HepG2 (cell line): ENCODE data around the gene DARS2. TPM values are rescaled to one million over a fixed set of nuclear protein-coding genes. Genes with fewer than 3 reads are reported as not detected.

Experiments
- HOXA3 ChIP-seq: sonication (generic); formaldehyde crosslinking; IDR thresholded peaks from 2 replicates; pipeline ENCODE4 v1.5.0; 2020; ENCODE audit warnings: missing genetic modification reagents
- MED1 ChIP-seq: sonication (generic); formaldehyde crosslinking; IDR thresholded peaks from 2 replicates; pipeline ENCODE4 v1.4.0; 2020; ENCODE audit warnings: missing genetic modification reagents
- MXI1 ChIP-seq: IDR thresholded peaks from 3 replicates; pipeline ENCODE4 v1.6.1; 2012; ENCODE audit warnings: low read depth, low read length, inconsistent platforms, borderline replicate concordance
- NR2C2 ChIP-seq: sonication (generic); formaldehyde crosslinking; IDR thresholded peaks from 2 replicates; pipeline ENCODE4 v1.4.0; 2020; ENCODE audit warnings: missing genetic modification reagents, mild to moderate bottlenecking, moderate library complexity, borderline replicate concordance
- RXRB ChIP-seq: IDR thresholded peaks from 2 replicates; pipeline ENCODE4 v1.6.1; 2016; ENCODE audit warnings: borderline replicate concordance, missing genetic modification reagents, missing compliant biosample characterization
- SMAD1 ChIP-seq: sonication (generic); formaldehyde crosslinking; IDR thresholded peaks from 2 replicates; pipeline ENCODE4 v1.4.0; 2020; ENCODE audit warnings: missing genetic modification reagents, low read depth, mild to moderate bottlenecking, borderline replicate concordance
- TEAD3 ChIP-seq: optimal IDR thresholded peaks from 2 replicates; pipeline ENCODE3; 2016; ENCODE audit warnings: borderline replicate concordance
- ZFP82 ChIP-seq: sonication (generic); formaldehyde crosslinking; IDR thresholded peaks from 2 replicates; pipeline ENCODE4 v1.5.1; 2020; ENCODE audit warnings: mild to moderate bottlenecking, missing genetic modification reagents, borderline replicate concordance
- ZFX ChIP-seq: sonication (generic); formaldehyde crosslinking; IDR thresholded peaks from 2 replicates; pipeline ENCODE4 v1.4.0; 2020; ENCODE audit warnings: mild to moderate bottlenecking, low read depth, missing genetic modification reagents, moderate library complexity
- ZHX1 ChIP-seq: sonication (generic); formaldehyde crosslinking; IDR thresholded peaks from 2 replicates; pipeline ENCODE4 v1.8.1; 2022; ENCODE audit warnings: low read depth, mild to moderate bottlenecking, missing genetic modification reagents
- polyA plus RNA-seq, 8 experiments: library from polyadenylated mRNA; depleted of rRNA in 3 of 8; stranded (reverse) in 7 of 8; unstranded in 1 of 8; fragments of >200 nt; fragmentation: Illumina TruSeq in 4 of 8; extraction: Trizol in 4 of 8; gene quantifications; 2 replicates each; pipeline versions ENCODE4 v1.2.1 to v1.2.3, GENCODE V29; 2011 to 2016; ENCODE audit warnings: low read depth in 4 of 8, missing spikeins in 1 of 8, mixed read lengths in 1 of 8; ENCODE audit not compliant: insufficient read depth in 1 of 8
- total RNA-seq, 5 experiments: library from RNA; depleted of rRNA; stranded (reverse); fragments of >200 nt; fragmentation: Illumina TruSeq; extraction: Trizol; gene quantifications; 2 replicates each; pipeline ENCODE4 v1.2.3, GENCODE V29; 2016; ENCODE audit warnings: low read depth in 1 of 5

The DARS2 gene
- total and polyA plus RNA-seq, 2 of the 13 experiments (the other 11 are each of a cell fraction or from before 2014, with no cell fraction given) = 17.6 to 27.7 TPM

- TF ChIP-seq MED1 (CRISPR knock-in tag) (peak; percentile 29; the same call in 1 of the 2 replicates), RXRB (peak; percentile 83), SMAD1 (CRISPR knock-in tag) (no peak), ZHX1 (CRISPR knock-in tag) (0 out of 2 replicates have a peak, but pooled peaks have one; percentile 71), HOXA3 (CRISPR knock-in tag) (peak; percentile 52), MXI1 (peak; percentile 71; the same call in 1 of the 3 replicates), NR2C2 (CRISPR knock-in tag) (peak; percentile 99), ZFP82 (CRISPR knock-in tag) (peak; percentile 17; the same call in 1 of the 2 replicates), ZFX (CRISPR knock-in tag) (peak; percentile 66; the same call in 1 of the 2 replicates), TEAD3 (peak; percentile 23)
Measured at GRCh38 chr1:173868266-173869020, 44.0 kb downstream of the DARS2 start, which contains the start of gene ZBTB37 (continued).
